BJ (cell line): ENCODE measurements around the gene SLC22A8. TPM values are rescaled to one million over a fixed set of nuclear protein-coding genes. Genes with fewer than 3 reads are reported as not detected.
"Not testable (repeated sequence)": the region's sequence is repeated elsewhere in the genome, so short reads cannot be mapped to it uniquely, and the experiment has no call there.

Experiments
- CTCF ChIA-PET: fragments of 350-600 bp; formaldehyde crosslinking; extraction: SDS; loops from one replicate; lab custom pipeline; 2021; ENCODE audit warnings: antibody characterized with exemption, inconsistent platforms; lab: Yijun Ruan, JAX
- POLR2A ChIA-PET: fragments of 300-600 bp; sonication (Branson Sonifier 250); formaldehyde crosslinking; extraction: SDS; loops from one replicate; lab custom pipeline; 2021; ENCODE audit warnings: antibody characterized with exemption; lab: Charles Lee
- DNase-seq: peaks from one replicate; pipeline ENCODE4 v3.0.0-alpha.2; 2011; ENCODE audit warnings: low read depth
- H3K27me3 ChIP-seq: 2 replicates; pipeline ENCODE4 v1.6.0; 2011; ENCODE audit warnings: low read length; ENCODE audit not compliant: control insufficient read depth, insufficient read depth
- H3K36me3 ChIP-seq: 2 replicates; pipeline ENCODE4 v1.5.1; 2011; ENCODE audit warnings: low read length; ENCODE audit not compliant: control insufficient read depth, insufficient read depth
- H3K4me3 ChIP-seq: 2 replicates; pipeline ENCODE4 v1.5.1; 2011; ENCODE audit warnings: low read depth, mild to moderate bottlenecking, control low read depth, low read length
- polyA plus RNA-seq: library from polyadenylated mRNA; depleted of rRNA; stranded (reverse); fragments of >200 nt; gene quantifications from 2 replicates; pipeline ENCODE4 v1.2.3, GENCODE V29; 2011; rRNA removed
- TF ChIP-seq, protein P1 (sequence below): IDR thresholded peaks from 2 replicates; pipeline ENCODE4 v1.5.1; 2011; ENCODE audit warnings: low read depth, mild to moderate bottlenecking, control low read depth, inconsistent platforms, low read length, moderate library complexity; ENCODE audit not compliant: insufficient read depth

The SLC22A8 gene
- polyA plus RNA-seq, 1 experiment = not detected

DNA sequence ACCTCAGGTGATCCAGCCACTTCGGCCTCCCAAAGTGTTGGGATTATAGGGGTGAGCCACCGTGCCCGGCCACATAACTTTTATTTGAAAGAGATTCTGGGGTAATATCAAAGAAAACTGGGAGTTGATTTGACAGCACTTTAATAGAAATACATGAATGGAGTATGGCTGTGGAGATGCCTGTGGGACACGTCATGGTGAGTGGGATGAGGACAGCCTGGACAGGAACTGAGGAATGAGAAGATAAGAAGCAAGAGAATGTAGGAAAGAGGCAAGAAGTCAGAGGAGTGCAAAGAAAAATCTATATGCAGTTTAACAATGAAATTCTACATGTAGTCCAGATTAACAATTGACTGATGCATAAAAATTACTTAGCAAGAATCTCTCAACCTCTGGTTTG lies 61.8 kb downstream of the SLC22A8 start:
- peaks cover 1% of the 10 kb centered on the region for H3K27me3 ChIP-seq
- no peaks in the 10 kb centered on the region for H3K36me3 ChIP-seq
- ChIA-PET CTCF (no interaction called here), POLR2A (no interaction called here)
- no peak overlapping the region for H3K4me3 ChIP-seq
- TF ChIP-seq, protein P1, sequence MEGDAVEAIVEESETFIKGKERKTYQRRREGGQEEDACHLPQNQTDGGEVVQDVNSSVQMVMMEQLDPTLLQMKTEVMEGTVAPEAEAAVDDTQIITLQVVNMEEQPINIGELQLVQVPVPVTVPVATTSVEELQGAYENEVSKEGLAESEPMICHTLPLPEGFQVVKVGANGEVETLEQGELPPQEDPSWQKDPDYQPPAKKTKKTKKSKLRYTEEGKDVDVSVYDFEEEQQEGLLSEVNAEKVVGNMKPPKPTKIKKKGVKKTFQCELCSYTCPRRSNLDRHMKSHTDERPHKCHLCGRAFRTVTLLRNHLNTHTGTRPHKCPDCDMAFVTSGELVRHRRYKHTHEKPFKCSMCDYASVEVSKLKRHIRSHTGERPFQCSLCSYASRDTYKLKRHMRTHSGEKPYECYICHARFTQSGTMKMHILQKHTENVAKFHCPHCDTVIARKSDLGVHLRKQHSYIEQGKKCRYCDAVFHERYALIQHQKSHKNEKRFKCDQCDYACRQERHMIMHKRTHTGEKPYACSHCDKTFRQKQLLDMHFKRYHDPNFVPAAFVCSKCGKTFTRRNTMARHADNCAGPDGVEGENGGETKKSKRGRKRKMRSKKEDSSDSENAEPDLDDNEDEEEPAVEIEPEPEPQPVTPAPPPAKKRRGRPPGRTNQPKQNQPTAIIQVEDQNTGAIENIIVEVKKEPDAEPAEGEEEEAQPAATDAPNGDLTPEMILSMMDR = no peak
- DNase-seq = no peak

DNA sequence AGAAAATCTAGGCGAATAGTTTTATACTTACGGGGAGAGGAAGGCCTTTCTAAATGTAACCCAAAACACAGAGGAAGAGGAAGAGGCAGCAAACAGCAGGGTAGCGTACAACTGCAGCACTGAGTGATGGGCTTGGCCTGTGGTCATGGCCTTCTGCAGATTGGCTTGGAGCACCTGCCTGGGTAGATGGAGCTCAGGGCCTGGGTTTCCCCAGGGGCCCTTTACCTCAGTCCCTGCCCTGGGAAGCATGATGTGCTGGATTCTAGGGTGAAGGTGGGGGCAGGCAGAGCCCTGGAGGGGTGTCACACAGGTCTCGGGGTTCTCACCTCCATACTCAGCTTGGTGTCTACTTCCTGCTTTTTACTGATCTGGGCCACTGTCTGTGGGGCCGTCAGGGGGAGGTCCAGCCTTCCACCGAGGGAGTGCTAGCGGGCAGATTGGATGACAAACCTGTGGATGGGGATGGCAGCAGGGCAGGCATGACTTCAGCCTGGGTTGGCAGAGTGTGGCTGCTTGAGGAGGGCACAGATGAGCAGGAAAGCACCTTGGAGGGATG lies 66.8 kb downstream of the SLC22A8 start:
- H3K27me3 ChIP-seq = 0 out of 2 replicates have a peak, but pooled peaks cover 1% of the 10 kb centered on the region
- TF ChIP-seq, protein P1 = no peak
- CTCF ChIA-PET = no interaction called here
- H3K4me3 ChIP-seq = no peak overlapping the region
- H3K36me3 ChIP-seq = no peaks in the 10 kb centered on the region
- DNase-seq = no peak
- POLR2A ChIA-PET = no interaction called here

DNA sequence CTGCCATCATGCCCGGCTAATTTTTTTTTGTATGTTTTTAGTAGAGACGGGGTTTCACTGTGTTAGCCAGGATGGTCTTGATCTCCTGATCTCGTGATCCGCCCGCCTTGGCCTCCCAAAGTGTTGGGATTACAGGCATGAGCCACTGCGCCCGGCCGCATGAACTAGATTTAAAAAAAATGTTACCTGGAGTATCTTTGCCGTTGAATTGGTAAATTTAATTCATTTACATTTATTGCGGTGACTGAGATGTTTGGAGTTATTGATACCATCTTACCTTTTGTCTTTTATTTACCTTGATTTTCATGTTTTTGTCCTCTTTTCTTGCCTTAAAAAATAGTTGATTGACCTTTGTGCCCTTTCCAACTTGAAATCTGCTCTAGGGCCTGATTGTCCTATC lies 70.1 kb downstream of the SLC22A8 start:
- POLR2A ChIA-PET, H3K27me3 ChIP-seq, DNase-seq, H3K4me3 ChIP-seq, H3K36me3 ChIP-seq: not testable (repeated sequence)
- CTCF ChIA-PET = interaction anchor here (0.6 kb wide), 2 partner anchors 10 to 429 kb away, joined by 3 to 4 read pairs; no protein-coding TSS in a partner anchor

Other genes with a start within 250 kb of the SLC22A8 start
- gene TAF6L, start 244.4 kb downstream of the SLC22A8 start, polyA plus RNA-seq = 9.1 and 17.0 TPM in 2 replicates
- gene TMEM179B, start 228.4 kb downstream of the SLC22A8 start, polyA plus RNA-seq = 76.2 and 97.1 TPM in 2 replicates
- 13.6 and 15.7 TPM in 2 replicates for gene TMEM223, start 223.8 kb downstream of the SLC22A8 start, polyA plus RNA-seq
- gene NXF1, start 210.4 kb downstream of the SLC22A8 start, polyA plus RNA-seq = 37.8 and 51.0 TPM in 2 replicates
- 61.5 and 76.6 TPM in 2 replicates for gene STX5, start 183.8 kb downstream of the SLC22A8 start, polyA plus RNA-seq
- not detected in 2 replicates for gene TEX54, start 183.0 kb downstream of the SLC22A8 start, polyA plus RNA-seq
- 24.4 and 37.9 TPM in 2 replicates for gene WDR74, start 176.3 kb downstream of the SLC22A8 start, polyA plus RNA-seq
- gene SLC3A2, start 134.9 kb downstream of the SLC22A8 start, polyA plus RNA-seq = 394 and 535 TPM in 2 replicates
- gene CHRM1, start 94.5 kb downstream of the SLC22A8 start, polyA plus RNA-seq = not detected in 2 replicates
- not detected in 2 replicates for gene SLC22A6, start 30.9 kb downstream of the SLC22A8 start, polyA plus RNA-seq
- gene SLC22A24, start 128.4 kb upstream of the SLC22A8 start, polyA plus RNA-seq = not detected in 2 replicates
- not detected in 2 replicates for gene SLC22A25, start 227.8 kb upstream of the SLC22A8 start, polyA plus RNA-seq